Left lung (tissue), 10 donors: ENCODE results near the gene INPP4B. TPM values are rescaled to one million over a fixed set of nuclear protein-coding genes. Genes with fewer than 3 reads are reported as not detected.

Experiments used
- ATAC-seq: fragments of 200-7000 bp; cut with Tn5 transposase; one replicate; pipeline ENCODE4 v1.9.1; 2020; ENCODE audit warnings: moderate library complexity
- DNase-seq, 4 donors: peaks; one replicate each; pipeline ENCODE4 v3.0.0-alpha.2; 2013 to 2020
- H3K27ac ChIP-seq, 2 donors: fragments of 200-600 bp; sonication (generic) in 1 of 2; one replicate each; pipeline versions ENCODE4 v1.5.0 to v1.8.0; 2020 to 2021
- H3K27me3 ChIP-seq, 2 donors: fragments of 200-600 bp; sonication (generic) in 1 of 2; one replicate each; pipeline versions ENCODE4 v1.5.0 to v1.8.0; 2020 to 2021
- H3K36me3 ChIP-seq, 2 donors: fragments of 200-600 bp; sonication (generic) in 1 of 2; one replicate each; pipeline versions ENCODE4 v1.5.0 to v1.8.0; 2020 to 2021
- H3K4me1 ChIP-seq, 2 donors: fragments of 200-600 bp; one replicate each; pipeline ENCODE4 v1.8.0; 2021
- H3K4me3 ChIP-seq, 2 donors: fragments of 200-600 bp; sonication (generic) in 1 of 2; one replicate each; pipeline versions ENCODE4 v1.5.0 to v1.8.0; 2020 to 2021; ENCODE audit warnings: mild to moderate bottlenecking in 1 of 2
- H3K9me3 ChIP-seq, 2 donors: fragments of 200-600 bp; sonication (generic) in 1 of 2; one replicate each; pipeline versions ENCODE4 v1.5.0 to v1.8.0; 2020 to 2021
- intact Hi-C, 2 donors: fragments of 100-400 bp; cut with DNase I; formaldehyde crosslinking; loops; one replicate each; pipeline versions ENCODE4 v1.11.2 to v1.14.2; 2022
- polyA plus RNA-seq, 6 donors: library from polyadenylated mRNA; unstranded; fragments of 120-200 nt; gene quantifications; one replicate each; pipeline ENCODE4 v1.2.1, GENCODE V29; 2013; ENCODE audit not compliant: insufficient read length in 6 of 6
- total RNA-seq, 2 donors: library from RNA; stranded (reverse); fragmentation: NEBNext Ultra II Directional; extraction: Animal tissue kit (Norgen Biotek cat#: 25700); gene quantifications; one replicate each; pipeline ENCODE4 v1.2.1, GENCODE V29; 2021
- TF ChIP-seq, protein P1 (sequence below), 2 donors: fragments of 200-600 bp; sonication (generic) in 1 of 2; IDR thresholded peaks; one replicate each; pipeline versions ENCODE4 v1.5.0 to v1.8.0; 2021; ENCODE audit warnings: antibody characterized with exemption in 2 of 2
- donor health status: DM: no; HTN: yes; CAD: no.
- donor health status: DM: no; HTN: no; CAD: no.

INPP4B gene
- total and polyA plus RNA-seq, 8 donors: 7.3 to 15.1 (median 11.6) TPM

GRCh38 chr4:142347241-142347640 is 498.9 kb downstream of the INPP4B start:
- TF ChIP-seq, protein P1, sequence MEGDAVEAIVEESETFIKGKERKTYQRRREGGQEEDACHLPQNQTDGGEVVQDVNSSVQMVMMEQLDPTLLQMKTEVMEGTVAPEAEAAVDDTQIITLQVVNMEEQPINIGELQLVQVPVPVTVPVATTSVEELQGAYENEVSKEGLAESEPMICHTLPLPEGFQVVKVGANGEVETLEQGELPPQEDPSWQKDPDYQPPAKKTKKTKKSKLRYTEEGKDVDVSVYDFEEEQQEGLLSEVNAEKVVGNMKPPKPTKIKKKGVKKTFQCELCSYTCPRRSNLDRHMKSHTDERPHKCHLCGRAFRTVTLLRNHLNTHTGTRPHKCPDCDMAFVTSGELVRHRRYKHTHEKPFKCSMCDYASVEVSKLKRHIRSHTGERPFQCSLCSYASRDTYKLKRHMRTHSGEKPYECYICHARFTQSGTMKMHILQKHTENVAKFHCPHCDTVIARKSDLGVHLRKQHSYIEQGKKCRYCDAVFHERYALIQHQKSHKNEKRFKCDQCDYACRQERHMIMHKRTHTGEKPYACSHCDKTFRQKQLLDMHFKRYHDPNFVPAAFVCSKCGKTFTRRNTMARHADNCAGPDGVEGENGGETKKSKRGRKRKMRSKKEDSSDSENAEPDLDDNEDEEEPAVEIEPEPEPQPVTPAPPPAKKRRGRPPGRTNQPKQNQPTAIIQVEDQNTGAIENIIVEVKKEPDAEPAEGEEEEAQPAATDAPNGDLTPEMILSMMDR (IDR thresholded peaks at IDR 0.05): no peak
- no peaks in the 10 kb centered on the region for H3K27me3 ChIP-seq
- H3K9me3 ChIP-seq: no peaks in the 10 kb centered on the region
- no peak for DNase-seq
- intact Hi-C loops: no loop called here
- ATAC-seq: peak; percentile 53
- H3K36me3 ChIP-seq: no peaks in the 10 kb centered on the region
- peaks cover 0 to 1% of the 10 kb centered on the region in 2 donors for H3K4me1 ChIP-seq
- H3K27ac ChIP-seq: no peak overlapping the region
- no peak overlapping the region for H3K4me3 ChIP-seq

DNA sequence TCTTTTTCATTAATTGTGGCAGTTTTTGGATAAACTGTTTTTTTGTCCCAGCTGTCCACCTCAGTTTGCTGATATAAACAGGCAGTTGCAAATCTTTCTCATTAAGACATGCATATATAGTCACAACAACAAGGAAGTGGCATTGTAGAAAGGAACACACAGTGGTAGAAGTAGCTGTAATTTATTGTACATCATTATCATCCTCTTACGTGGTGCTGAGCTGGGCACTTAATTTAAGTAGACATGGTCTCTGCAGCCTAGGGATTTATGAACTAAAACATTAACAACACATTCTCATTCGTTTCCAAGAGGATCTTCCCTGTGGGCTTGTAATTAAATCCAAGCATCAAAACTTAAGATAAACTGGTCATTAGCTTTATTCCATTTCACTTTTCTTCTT is 500.2 kb downstream of the INPP4B start:
- H3K9me3 ChIP-seq: no peaks in the 10 kb centered on the region
- DNase-seq: no peak
- TF ChIP-seq, protein P1 (IDR thresholded peaks at IDR 0.05): no peak
- H3K4me3 ChIP-seq: no peak overlapping the region
- ATAC-seq: no peak
- H3K36me3 ChIP-seq: no peaks in the 10 kb centered on the region
- no peaks in the 10 kb centered on the region for H3K4me1 ChIP-seq
- H3K27ac ChIP-seq: no peak overlapping the region
- intact Hi-C loops: no loop called here
- H3K27me3 ChIP-seq: no peaks in the 10 kb centered on the region

DNA sequence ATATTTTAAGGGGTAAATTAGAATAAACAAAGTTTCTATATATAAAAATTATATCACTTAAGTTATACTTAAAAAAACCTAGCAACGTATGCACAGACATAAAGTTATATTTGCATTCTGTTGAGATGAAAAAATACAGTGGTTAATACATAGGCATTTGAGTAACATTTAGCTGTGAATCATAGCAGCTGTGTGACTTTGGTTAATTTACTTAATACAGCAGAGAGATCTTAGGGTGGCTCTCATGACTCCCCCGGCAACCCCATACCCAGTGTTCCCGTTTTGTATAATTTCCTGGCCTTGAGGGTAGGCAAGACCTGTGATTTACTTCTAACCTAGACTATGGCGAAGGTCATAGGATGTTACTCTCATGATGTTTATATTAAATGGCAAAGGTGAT is 504.8 kb downstream of the INPP4B start:
- Histone ChIP-seq H3K4me3 (no peak overlapping the region), H3K9me3 (peaks cover 0 to 4% of the 10 kb centered on the region in 2 donors), H3K4me1 (no peaks in the 10 kb centered on the region), H3K27me3 (no peaks in the 10 kb centered on the region), H3K27ac (no peak overlapping the region), H3K36me3 (no peaks in the 10 kb centered on the region)
- intact Hi-C loops: no loop called here
- ATAC-seq (no peak), DNase-seq (no peak)
- TF ChIP-seq, protein P1 (IDR thresholded peaks at IDR 0.05): no peak

DNA sequence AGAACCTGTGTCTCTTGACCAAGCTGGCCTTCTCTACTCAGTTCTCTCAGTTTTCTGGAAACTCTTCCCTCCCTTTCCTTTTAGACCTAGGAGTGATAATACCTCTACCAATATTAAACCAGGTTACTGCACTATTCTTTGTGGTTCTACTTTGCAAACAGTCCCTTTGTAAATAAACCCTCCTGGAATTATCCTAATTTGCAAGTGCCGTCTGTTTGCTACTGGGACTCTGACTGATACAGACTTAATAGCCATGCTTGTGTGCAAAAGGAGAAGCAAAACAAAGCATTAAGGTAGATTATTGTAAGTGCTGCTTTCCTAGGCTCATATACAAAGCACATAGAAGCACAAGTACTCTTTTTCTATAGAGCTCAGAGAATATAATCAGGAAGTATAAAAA is 507.0 kb downstream of the INPP4B start:
- Histone ChIP-seq H3K4me1 (no peaks in the 10 kb centered on the region), H3K9me3 (peaks cover 0 to 6% of the 10 kb centered on the region in 2 donors), H3K27ac (no peak overlapping the region), H3K4me3 (no peak overlapping the region), H3K27me3 (no peaks in the 10 kb centered on the region), H3K36me3 (no peaks in the 10 kb centered on the region)
- ATAC-seq: no peak
- TF ChIP-seq, protein P1 (IDR thresholded peaks at IDR 0.05): no peak
- DNase-seq: no peak
- intact Hi-C loops: no loop called here

DNA sequence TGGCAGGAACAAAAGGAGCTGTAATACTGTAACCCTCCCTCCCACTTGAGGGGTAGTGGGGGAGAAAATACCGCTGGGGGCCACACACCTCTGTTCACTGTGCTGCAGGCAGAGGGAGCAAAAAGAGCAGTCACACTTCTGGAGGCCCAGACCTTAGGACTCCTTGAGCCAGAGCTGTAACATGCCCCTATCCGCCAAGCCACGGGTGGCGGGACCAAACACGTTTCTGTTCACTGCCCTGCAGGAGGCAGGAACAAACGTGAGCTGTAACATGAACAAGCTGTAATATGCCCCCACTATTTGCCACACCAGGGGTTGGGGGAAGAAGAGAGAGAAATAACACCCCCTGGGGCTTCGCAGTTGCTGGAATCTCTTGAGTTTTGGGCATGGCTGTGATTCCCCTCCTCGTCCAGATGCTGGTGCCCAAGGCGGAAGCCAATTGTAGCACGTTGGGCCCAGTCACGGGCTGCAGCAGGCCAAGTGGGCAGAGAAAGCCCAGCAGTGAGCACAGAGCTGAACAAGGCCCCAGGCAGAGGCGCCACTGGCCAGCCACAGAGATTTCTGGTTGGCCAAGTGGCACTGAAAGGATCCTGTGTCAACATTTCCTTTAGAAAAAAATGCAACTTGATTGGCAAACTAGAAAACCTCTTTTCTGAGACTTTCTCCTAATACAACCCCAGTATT is 509.7 kb downstream of the INPP4B start:
- intact Hi-C loops: no loop called here
- ATAC-seq: no peak
- no peaks in the 10 kb centered on the region for H3K4me1 ChIP-seq

More for the DNA sequence above, 509.7 kb downstream of the INPP4B start:
- H3K4me3 ChIP-seq: no peak overlapping the region
- H3K36me3 ChIP-seq: no peaks in the 10 kb centered on the region
- no peak overlapping the region for H3K27ac ChIP-seq
- TF ChIP-seq, protein P1 (IDR thresholded peaks at IDR 0.05): no peak
- H3K27me3 ChIP-seq: no peaks in the 10 kb centered on the region
- peak in 1 of 4 donors; percentile 43 for DNase-seq
- peaks cover 0 to 6% of the 10 kb centered on the region in 2 donors for H3K9me3 ChIP-seq
